Measurements from ENCODE around the gene KRTAP3-3. TPM values are rescaled to one million over a fixed set of nuclear protein-coding genes. Genes with fewer than 3 reads are reported as not detected.

KRTAP3-3 gene
- total and polyA plus RNA-seq, 2 experiments from 2014 or later = not detected

GRCh38 chr17:40992666-40993065, 1.3 kb downstream of the KRTAP3-3 start:
- Histone ChIP-seq H3K36me3 (ENCODE audit: insufficient read depth) (no peaks in the 10 kb centered on the region), H3K9me2 (ENCODE audit: insufficient read depth) (0 out of 2 replicates have a peak, but pooled peaks cover 4% of the 10 kb centered on the region), H3K27me3 (ENCODE audit: insufficient read depth) (no peaks in the 10 kb centered on the region), H3F3A (replicated peaks; ENCODE audit: low read depth) (no peaks in the 10 kb centered on the region), H3K4me1 (ENCODE audit: insufficient read depth) (no peaks in the 10 kb centered on the region), H2AFZ (no peak overlapping the region), H3K4me3 (no peak overlapping the region), H3K27ac (ENCODE audit: low read depth) (no peak overlapping the region), H4K20me1 (replicated peaks; ENCODE audit: insufficient read depth) (no peaks in the 10 kb centered on the region), H3K4me2 (no peak overlapping the region), H3K79me2 (replicated peaks; ENCODE audit: insufficient read depth) (no peaks in the 10 kb centered on the region)
- no peaks in the 10 kb centered on the region for H3K9me3 Mint-ChIP-seq
- peaks cover 4% of the 10 kb centered on the region; the same call in 2 of the 3 replicates for H3K4me1 Mint-ChIP-seq
- no peak overlapping the region for H3K27ac Mint-ChIP-seq
- H3K36me3 Mint-ChIP-seq (ENCODE audit: low read depth) = no peaks in the 10 kb centered on the region
- DNase-seq (ENCODE audit: low spot score) (no peak), ATAC-seq (no peak)
- H3K4me3 Mint-ChIP-seq = no peak overlapping the region
- H3K27me3 Mint-ChIP-seq (ENCODE audit: insufficient read depth, low read depth, poor library complexity) = no peaks in the 10 kb centered on the region
- no peak for TF ChIP-seq ZNF114 (CRISPR knock-in tag; IDR thresholded peaks at IDR 0.05)
- TF ChIP-seq POLR2AphosphoS5 (IDR thresholded peaks at IDR 0.05; ENCODE audit: low read depth) = no peak
- no peak for TF ChIP-seq CTCF (conservative IDR thresholded peaks at IDR 0.05; ENCODE audit: low read depth in 2 of 2)
- TF ChIP-seq REST (IDR thresholded peaks at IDR 0.05; ENCODE audit: unreplicated experiment) = no peak

GRCh38 chr17:40986920-40987319, 7.0 kb downstream of the KRTAP3-3 start:
- Histone ChIP-seq H3F3A (replicated peaks; ENCODE audit: low read depth) (no peaks in the 10 kb centered on the region), H2AFZ (no peak overlapping the region), H3K4me1 (ENCODE audit: insufficient read depth) (no peaks in the 10 kb centered on the region), H4K20me1 (replicated peaks; ENCODE audit: insufficient read depth) (no peaks in the 10 kb centered on the region), H3K27me3 (ENCODE audit: insufficient read depth) (no peaks in the 10 kb centered on the region), H3K4me2 (no peak overlapping the region), H3K27ac (ENCODE audit: low read depth) (no peak overlapping the region), H3K4me3 (no peak overlapping the region), H3K36me3 (ENCODE audit: insufficient read depth) (no peaks in the 10 kb centered on the region), H3K79me2 (replicated peaks; ENCODE audit: insufficient read depth) (no peaks in the 10 kb centered on the region), H3K9me2 (ENCODE audit: insufficient read depth) (no peaks in the 10 kb centered on the region)
- no peaks in the 10 kb centered on the region for H3K9me3 Mint-ChIP-seq
- H3K36me3 Mint-ChIP-seq (ENCODE audit: low read depth) = no peaks in the 10 kb centered on the region
- no peak for ATAC-seq
- no peak overlapping the region for H3K27ac Mint-ChIP-seq
- TF ChIP-seq EZH2 (IDR thresholded peaks at IDR 0.05; ENCODE audit: low read depth, unreplicated experiment) = no peak
- DNase-seq (ENCODE audit: low spot score) = no peak
- H3K27me3 Mint-ChIP-seq (ENCODE audit: insufficient read depth, low read depth, poor library complexity) = peaks cover 3% of the 10 kb centered on the region
- no peak overlapping the region for H3K4me3 Mint-ChIP-seq
- H3K4me1 Mint-ChIP-seq = no peaks in the 10 kb centered on the region
